Activated CD8-positive, alpha-beta T cell treated with anti-CD3 and anti-CD28 coated beads for 36 hours (primary cell): ENCODE results near the gene CXXC4. TPM values are rescaled to one million over a fixed set of nuclear protein-coding genes. Genes with fewer than 3 reads are reported as not detected.

ENCODE experiments used
- ATAC-seq: fragments of 200-7000 bp; cut with Tn5 transposase; one replicate; pipeline ENCODE4 v1.10.0; 2021; ENCODE audit warnings: mild to moderate bottlenecking, moderate library complexity
- CTCF ChIA-PET: fragments of 350-600 bp; sonication (Branson Sonifier 250); formaldehyde crosslinking; loops from one replicate; lab custom pipeline; 2021; ENCODE audit warnings: antibody characterized with exemption; lab: Charles Lee
- POLR2A ChIA-PET: fragments of 350-600 bp; sonication (Branson Sonifier 250); formaldehyde crosslinking; loops from one replicate; lab custom pipeline; 2021; ENCODE audit warnings: antibody characterized with exemption; lab: Charles Lee
- DNase-seq: peaks from one replicate; pipeline ENCODE4 v3.0.0-alpha.2; 2020
- H3K27ac Mint-ChIP-seq: one replicate; pipeline ENCODE4 v1.8.0; 2021; ENCODE audit warnings: mild to moderate bottlenecking, mixed read lengths
- H3K27me3 Mint-ChIP-seq: one replicate; pipeline ENCODE4 v1.8.0; 2021; ENCODE audit warnings: mixed read lengths
- H3K36me3 Mint-ChIP-seq: one replicate; pipeline ENCODE4 v1.8.0; 2021; ENCODE audit warnings: low read depth, mixed read lengths
- H3K4me1 Mint-ChIP-seq: one replicate; pipeline ENCODE4 v1.8.0; 2021; ENCODE audit warnings: low read depth, mixed read lengths
- H3K4me3 Mint-ChIP-seq: one replicate; pipeline ENCODE4 v1.8.0; 2021; ENCODE audit warnings: mild to moderate bottlenecking, moderate library complexity, mixed read lengths
- H3K9me3 Mint-ChIP-seq: one replicate; pipeline ENCODE4 v1.8.0; 2021; ENCODE audit warnings: mixed read lengths
- intact Hi-C: fragments of 100-400 bp; cut with micrococcal nuclease; formaldehyde crosslinking; loops from one replicate; pipeline ENCODE4 v1.10.0; 2022
- total RNA-seq, 2 experiments: library from RNA; stranded (reverse); gene quantifications; one replicate each; pipeline ENCODE4 v1.2.3, GENCODE V29; 2021
- TF ChIP-seq, protein P1 (sequence below): fragments of 200-600 bp; IDR thresholded peaks from one replicate; pipeline ENCODE4 v1.8.0; 2022; ENCODE audit warnings: antibody characterized with exemption, mild to moderate bottlenecking

CXXC4 gene
- total RNA-seq, 2 experiments from 2014 or later = not detected

DNA sequence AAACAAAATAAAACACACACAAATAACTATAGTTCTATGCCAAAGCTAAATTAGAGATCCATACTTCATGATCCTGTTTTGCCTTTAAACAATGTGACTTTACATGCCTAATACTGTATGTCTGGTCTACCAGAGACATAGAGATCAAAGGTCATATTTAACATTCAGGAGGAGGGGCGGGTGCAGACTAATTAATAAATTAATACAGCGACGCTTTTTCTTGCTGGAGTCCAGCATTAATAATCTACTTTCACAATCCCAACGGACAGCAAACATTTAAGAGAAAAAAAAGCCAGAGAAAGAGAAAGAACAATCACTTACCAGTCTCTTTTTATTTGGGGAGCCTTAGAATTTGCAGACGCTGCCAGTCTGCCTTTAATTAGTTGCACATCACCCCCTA lies 509 bp downstream of the CXXC4 start:
- DNase-seq (no peak), ATAC-seq (no peak)
- TF ChIP-seq, protein P1, sequence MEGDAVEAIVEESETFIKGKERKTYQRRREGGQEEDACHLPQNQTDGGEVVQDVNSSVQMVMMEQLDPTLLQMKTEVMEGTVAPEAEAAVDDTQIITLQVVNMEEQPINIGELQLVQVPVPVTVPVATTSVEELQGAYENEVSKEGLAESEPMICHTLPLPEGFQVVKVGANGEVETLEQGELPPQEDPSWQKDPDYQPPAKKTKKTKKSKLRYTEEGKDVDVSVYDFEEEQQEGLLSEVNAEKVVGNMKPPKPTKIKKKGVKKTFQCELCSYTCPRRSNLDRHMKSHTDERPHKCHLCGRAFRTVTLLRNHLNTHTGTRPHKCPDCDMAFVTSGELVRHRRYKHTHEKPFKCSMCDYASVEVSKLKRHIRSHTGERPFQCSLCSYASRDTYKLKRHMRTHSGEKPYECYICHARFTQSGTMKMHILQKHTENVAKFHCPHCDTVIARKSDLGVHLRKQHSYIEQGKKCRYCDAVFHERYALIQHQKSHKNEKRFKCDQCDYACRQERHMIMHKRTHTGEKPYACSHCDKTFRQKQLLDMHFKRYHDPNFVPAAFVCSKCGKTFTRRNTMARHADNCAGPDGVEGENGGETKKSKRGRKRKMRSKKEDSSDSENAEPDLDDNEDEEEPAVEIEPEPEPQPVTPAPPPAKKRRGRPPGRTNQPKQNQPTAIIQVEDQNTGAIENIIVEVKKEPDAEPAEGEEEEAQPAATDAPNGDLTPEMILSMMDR = no peak
- intact Hi-C loops = loop anchor here (10.0 kb wide), 1 partner anchor 371 kb away; no protein-coding TSS in a partner anchor
- no peaks in the 10 kb centered on the region for H3K36me3 Mint-ChIP-seq
- no peak overlapping the region for H3K27ac Mint-ChIP-seq
- peaks cover 54% of the 10 kb centered on the region for H3K27me3 Mint-ChIP-seq
- CTCF ChIA-PET = interaction anchor here (0.6 kb wide), 1 partner anchor 141 kb away, joined by 4 read pairs; no protein-coding TSS in a partner anchor
- POLR2A ChIA-PET = no interaction called here
- H3K9me3 Mint-ChIP-seq = no peaks in the 10 kb centered on the region
- peaks cover 29% of the 10 kb centered on the region for H3K4me1 Mint-ChIP-seq
- H3K4me3 Mint-ChIP-seq = peak overlapping the region; percentile 21

DNA sequence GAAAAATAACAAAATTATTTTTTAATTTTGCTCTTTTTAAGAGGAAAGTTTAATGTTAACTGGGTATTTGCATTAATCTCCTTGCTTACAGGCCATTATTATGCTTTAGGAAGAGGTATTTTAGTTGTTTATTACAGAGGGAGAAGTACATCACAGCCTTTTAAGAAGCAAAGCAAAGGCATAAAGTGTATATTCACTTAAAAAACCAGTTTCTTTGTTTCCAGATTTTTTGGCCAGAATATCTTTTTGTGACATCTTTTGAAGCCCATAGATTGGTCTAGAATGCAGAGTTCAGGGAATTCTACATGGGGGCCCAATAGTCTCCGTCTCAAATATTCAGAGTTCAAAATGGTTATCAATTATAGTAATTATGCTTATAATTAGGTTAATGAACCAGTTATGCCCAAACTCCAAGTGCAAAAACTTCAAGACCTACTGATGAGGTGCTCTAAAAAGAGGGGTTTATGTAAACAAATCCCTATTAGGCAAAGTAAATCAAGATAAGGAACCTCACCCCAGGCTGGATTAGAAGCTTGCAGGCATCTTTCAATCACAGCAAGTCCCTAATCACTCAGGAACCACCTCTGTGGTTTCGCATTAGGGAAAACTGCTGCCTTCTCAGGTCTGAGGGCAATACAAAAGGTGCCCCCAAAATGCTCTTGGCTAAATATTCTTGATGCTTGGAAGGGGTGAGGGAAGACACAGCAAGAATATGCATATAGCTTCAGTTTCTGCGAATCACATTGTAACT lies 1.4 kb downstream of the CXXC4 start:
- peaks cover 29% of the 10 kb centered on the region for H3K4me1 Mint-ChIP-seq
- DNase-seq = no peak
- ChIA-PET CTCF (no interaction called here), POLR2A (no interaction called here)
- peaks cover 55% of the 10 kb centered on the region for H3K27me3 Mint-ChIP-seq
- TF ChIP-seq, protein P1 = no peak
- no peaks in the 10 kb centered on the region for H3K9me3 Mint-ChIP-seq
- H3K36me3 Mint-ChIP-seq = no peaks in the 10 kb centered on the region
- no peak overlapping the region for H3K27ac Mint-ChIP-seq
- intact Hi-C loops = loop anchor here (10.0 kb wide), 1 partner anchor 372 kb away; no protein-coding TSS in a partner anchor
- no peak overlapping the region for H3K4me3 Mint-ChIP-seq
- no peak for ATAC-seq

DNA sequence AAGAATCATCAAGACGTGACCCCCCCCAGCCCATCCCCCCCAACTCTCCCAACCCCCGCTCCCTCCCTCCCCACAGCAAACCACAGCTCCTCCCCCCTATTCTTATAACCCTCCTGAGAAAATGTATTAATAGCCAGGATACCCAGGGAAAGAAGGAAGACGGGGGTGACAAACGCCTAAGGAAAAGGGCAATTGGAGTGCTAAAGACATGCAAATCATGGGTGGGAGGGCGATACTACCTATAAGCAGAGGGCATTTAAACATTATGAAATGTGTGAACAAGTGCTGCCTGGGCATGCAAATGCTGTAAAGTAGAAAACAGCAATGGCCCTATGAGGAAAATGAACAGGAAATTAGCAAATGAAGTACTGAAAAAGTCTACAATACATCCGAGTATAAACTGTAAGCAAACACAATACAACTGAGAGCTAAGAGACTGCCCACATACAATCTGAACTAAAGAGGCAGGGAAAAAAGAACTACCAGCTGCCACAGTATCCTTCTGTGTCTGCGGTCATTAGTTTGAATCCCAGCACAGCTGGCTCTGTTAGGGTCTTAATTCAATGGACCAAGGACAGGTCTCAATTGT lies 2.4 kb downstream of the CXXC4 start:
- peaks cover 29% of the 10 kb centered on the region for H3K4me1 Mint-ChIP-seq
- ATAC-seq (no peak), DNase-seq (no peak)
- H3K27me3 Mint-ChIP-seq = peaks cover 56% of the 10 kb centered on the region
- H3K27ac Mint-ChIP-seq = no peak overlapping the region
- intact Hi-C loops = loop anchor here (10.0 kb wide), 1 partner anchor 373 kb away; no protein-coding TSS in a partner anchor
- POLR2A ChIA-PET = no interaction called here
- no peaks in the 10 kb centered on the region for H3K36me3 Mint-ChIP-seq
- CTCF ChIA-PET = no interaction called here
- peak overlapping the region; percentile 55 for H3K4me3 Mint-ChIP-seq
- TF ChIP-seq, protein P1 = no peak
- H3K9me3 Mint-ChIP-seq = no peaks in the 10 kb centered on the region

DNA sequence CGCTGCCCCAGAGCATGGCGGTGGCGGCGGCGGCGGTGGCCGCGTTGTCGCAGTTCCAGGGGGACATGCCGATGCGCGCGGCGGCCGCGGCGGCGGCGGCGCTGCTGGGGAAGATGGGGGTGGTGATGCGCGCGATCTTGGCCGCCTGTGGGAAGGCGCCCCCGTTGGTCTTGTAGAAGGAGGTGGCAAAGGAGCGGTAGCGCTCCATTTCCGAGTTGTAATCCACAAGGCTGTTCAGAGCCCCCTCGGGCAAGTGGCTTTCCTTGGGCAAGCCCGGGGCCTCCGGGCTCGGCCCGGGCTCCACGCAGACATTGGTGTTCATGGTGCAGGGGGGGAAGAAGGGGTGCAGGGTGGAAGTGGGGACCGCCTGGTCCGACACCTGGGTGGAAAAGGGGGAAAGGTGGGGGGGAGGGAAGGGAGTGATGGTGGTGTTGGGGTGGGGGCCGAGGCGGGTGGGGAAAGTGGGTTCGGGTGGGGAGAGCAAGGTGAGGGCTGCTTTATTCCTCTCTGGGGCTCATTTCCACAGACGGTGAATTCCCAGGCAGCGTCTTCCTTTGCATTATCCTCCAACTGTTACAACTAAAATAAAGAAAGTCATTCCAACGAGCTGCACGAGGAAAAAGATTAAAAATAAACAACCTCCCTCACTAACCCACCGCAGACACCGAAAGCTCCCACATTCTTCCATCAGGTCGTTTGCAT lies 3.1 kb downstream of the CXXC4 start:
- CTCF ChIA-PET = interaction anchor here (1.0 kb wide), 1 partner anchor 8 kb away, joined by 3 read pairs; no protein-coding TSS in a partner anchor
- Mint-ChIP-seq H3K4me1 (peaks cover 29% of the 10 kb centered on the region), H3K4me3 (peak overlapping the region; percentile 55), H3K27ac (no peak overlapping the region), H3K27me3 (peaks cover 59% of the 10 kb centered on the region), H3K9me3 (no peaks in the 10 kb centered on the region), H3K36me3 (no peaks in the 10 kb centered on the region)
- intact Hi-C loops = loop anchor here (10.0 kb wide), 1 partner anchor 373 kb away; no protein-coding TSS in a partner anchor
- ATAC-seq (peak; percentile 56), DNase-seq (peak; percentile 44)
- POLR2A ChIA-PET = no interaction called here
- TF ChIP-seq, protein P1 = no peak
